KOPT-K1 (cell line): ENCODE measurements around the gene MED9.

Experiments used
- H3K27ac ChIP-seq: fragments of 200-600 bp; sonication (generic); 2 replicates; pipeline ENCODE4 v1.5.1; 2016; ENCODE audit warnings: antibody characterized with exemption, mild to moderate bottlenecking, low read depth, low read length; ENCODE audit not compliant: poor library complexity, severe bottlenecking
- H3K36me3 ChIP-seq: fragments of 200-600 bp; sonication (generic); 2 replicates; pipeline ENCODE4 v1.5.1; 2017; ENCODE audit warnings: antibody characterized with exemption, mild to moderate bottlenecking, low read length, moderate library complexity; ENCODE audit not compliant: insufficient read depth
- H3K9me3 ChIP-seq: fragments of 200-600 bp; sonication (generic); 2 replicates; pipeline ENCODE4 v1.5.1; 2017; ENCODE audit warnings: antibody characterized with exemption, low read length, mild to moderate bottlenecking; ENCODE audit not compliant: insufficient read depth, poor library complexity, severe bottlenecking

Gene MED9

GRCh38 chr17:17492085-17492484, 15.3 kb downstream of the MED9 start:
- peaks cover 69% of the 10 kb centered on the region for H3K36me3 ChIP-seq
- no peak overlapping the region for H3K27ac ChIP-seq

GRCh38 chr17:17492571-17492970, 15.8 kb downstream of the MED9 start:
- Histone ChIP-seq H3K27ac (no peak overlapping the region), H3K9me3 (no peaks in the 10 kb centered on the region), H3K36me3 (peaks cover 65% of the 10 kb centered on the region)

More at GRCh38 chr17:17492085-17492484, 15.3 kb downstream of the MED9 start:
- H3K9me3 ChIP-seq, result no peaks in the 10 kb centered on the region

- peaks cover 56% of the 10 kb centered on the region for H3K36me3 ChIP-seq
- H3K9me3 ChIP-seq, result no peaks in the 10 kb centered on the region
- no peak overlapping the region for H3K27ac ChIP-seq
Observed at GRCh38 chr17:17493249-17493985, 16.6 kb downstream of the MED9 start.

GRCh38 chr17:17493986-17494466, 17.2 kb downstream of the MED9 start:
- H3K36me3 ChIP-seq, result peaks cover 52% of the 10 kb centered on the region
- H3K9me3 ChIP-seq, result no peaks in the 10 kb centered on the region
- H3K27ac ChIP-seq, result no peak overlapping the region

- Histone ChIP-seq H3K36me3 (peaks cover 47% of the 10 kb centered on the region), H3K27ac (no peak overlapping the region), H3K9me3 (no peaks in the 10 kb centered on the region)
Observed at GRCh38 chr17:17494499-17494869, 17.7 kb downstream of the MED9 start.

- Histone ChIP-seq H3K27ac (no peak overlapping the region), H3K9me3 (no peaks in the 10 kb centered on the region), H3K36me3 (peaks cover 42% of the 10 kb centered on the region)
Observed at GRCh38 chr17:17494870-17495535, 18.2 kb downstream of the MED9 start.

- Histone ChIP-seq H3K36me3 (peaks cover 36% of the 10 kb centered on the region), H3K27ac (no peak overlapping the region), H3K9me3 (no peaks in the 10 kb centered on the region)
Observed at GRCh38 chr17:17495536-17496188, 18.9 kb downstream of the MED9 start.

GRCh38 chr17:17496189-17497064, 19.6 kb downstream of the MED9 start, which contains the start of gene RASD1:
Gene RASD1, minus strand, starts transcription at chr17:17496395. Its CDS starts 214 bp downstream, at chr17:17496181.
- Histone ChIP-seq H3K36me3 (peaks cover 28% of the 10 kb centered on the region), H3K27ac (peak within 1 kb of the TSS; percentile 23), H3K9me3 (no peaks in the 10 kb centered on the region)

- Histone ChIP-seq H3K9me3 (no peaks in the 10 kb centered on the region), H3K36me3 (peaks cover 20% of the 10 kb centered on the region), H3K27ac (no peak overlapping the region)
Observed at GRCh38 chr17:17497065-17497844, 20.5 kb downstream of the MED9 start.

- H3K27ac ChIP-seq, result no peak overlapping the region
- H3K36me3 ChIP-seq, result peaks cover 12% of the 10 kb centered on the region
- H3K9me3 ChIP-seq, result no peaks in the 10 kb centered on the region
Observed at GRCh38 chr17:17497845-17498520, 21.2 kb downstream of the MED9 start.

- H3K27ac ChIP-seq, result no peak overlapping the region
- peaks cover 5% of the 10 kb centered on the region; the same call in 1 of the 2 replicates for H3K36me3 ChIP-seq
- no peaks in the 10 kb centered on the region for H3K9me3 ChIP-seq
Observed at GRCh38 chr17:17498606-17499301, 22.0 kb downstream of the MED9 start.

GRCh38 chr17:17499402-17500145, 22.8 kb downstream of the MED9 start:
- H3K36me3 ChIP-seq, result no peaks in the 10 kb centered on the region
- H3K9me3 ChIP-seq, result no peaks in the 10 kb centered on the region
- H3K27ac ChIP-seq, result no peak overlapping the region
